ENCODE data around the gene TGIF2LY.
"Not testable (repeated sequence)": the region's sequence is repeated elsewhere in the genome, so short reads cannot be mapped to it uniquely, and the experiment has no call there.

Gene TGIF2LY

DNA sequence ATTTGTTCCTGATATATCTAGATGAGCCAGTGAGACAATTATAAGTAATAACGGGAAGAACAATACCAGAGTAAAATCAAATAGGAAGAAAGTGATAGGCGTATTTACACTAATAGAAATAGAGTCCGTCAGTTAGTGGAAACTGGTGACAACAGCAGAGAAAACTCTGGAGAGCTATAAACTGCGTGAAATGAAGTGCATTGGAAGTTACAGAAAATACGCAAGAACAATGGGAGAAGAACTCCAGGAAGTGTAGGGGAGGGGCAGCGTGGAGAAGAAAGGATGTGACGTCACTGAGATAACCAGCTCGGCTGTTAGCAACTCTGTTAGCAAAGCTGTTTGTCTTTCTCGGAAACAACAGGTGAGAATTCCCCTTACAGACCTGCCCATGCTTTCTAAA lies at the start of gene TGIF2LY:
Gene TGIF2LY, plus strand, starts transcription at position 301 of the 400 bp plus-strand sequence. CDS start 178 bp downstream, outside the sequence.
- DNase-seq, result not testable (repeated sequence)
